ENCODE results near the gene PTPN21.

Gene PTPN21

DNA sequence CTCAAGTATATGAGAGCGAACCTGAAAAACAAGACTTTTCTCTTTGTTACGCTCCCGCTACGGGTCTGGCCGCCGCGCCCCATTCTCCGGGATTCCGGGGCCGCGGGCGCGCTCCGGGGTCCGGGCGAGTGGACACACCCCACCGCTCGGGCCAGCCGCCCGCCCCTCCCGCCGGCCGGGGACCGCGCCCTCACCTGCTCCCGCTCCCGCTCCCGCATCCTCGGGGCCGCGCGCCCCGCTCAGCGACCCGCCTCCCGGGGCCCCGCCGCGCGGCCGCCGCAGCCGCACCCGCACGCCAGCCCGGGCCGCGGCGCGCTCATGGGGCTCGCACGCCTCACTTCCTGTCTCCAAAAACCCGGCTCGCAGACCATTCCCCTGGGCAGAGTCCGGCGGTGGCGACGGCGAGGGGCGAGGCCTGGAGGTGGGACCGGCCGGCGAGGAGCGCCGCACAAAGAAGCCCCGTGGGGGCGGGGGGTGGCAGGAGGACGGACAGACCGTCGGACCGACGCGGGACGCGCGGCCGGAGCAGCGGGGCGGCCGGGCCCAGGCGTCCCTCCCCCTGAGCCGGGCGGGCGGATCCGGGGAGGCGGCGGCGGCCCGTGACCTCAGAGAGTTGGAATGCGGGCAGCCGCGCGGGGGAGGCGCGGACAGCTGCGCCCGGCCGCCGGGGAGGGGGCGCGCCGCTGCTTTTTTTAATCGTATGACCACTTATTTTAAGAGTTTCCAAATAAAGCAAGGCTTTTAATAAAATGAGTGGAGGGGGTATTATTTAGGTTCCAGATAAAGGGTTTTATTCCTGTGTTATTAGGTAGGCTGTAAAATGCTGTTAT, at the start of gene PTPN21:
Gene PTPN21, minus strand, starts transcription at position 551 of the 830 bp plus-strand sequence. CDS start 4,590 bp downstream, outside the sequence.
- peak; percentile 77 for DNase-seq

- DNase-seq: no peak
These were observed 49.4 kb upstream of the PTPN21 start for GRCh38 chr14:88604212-88604611.

GRCh38 chr14:88599761-88600439, 45.1 kb upstream of the PTPN21 start:
- no peak for DNase-seq

DNA sequence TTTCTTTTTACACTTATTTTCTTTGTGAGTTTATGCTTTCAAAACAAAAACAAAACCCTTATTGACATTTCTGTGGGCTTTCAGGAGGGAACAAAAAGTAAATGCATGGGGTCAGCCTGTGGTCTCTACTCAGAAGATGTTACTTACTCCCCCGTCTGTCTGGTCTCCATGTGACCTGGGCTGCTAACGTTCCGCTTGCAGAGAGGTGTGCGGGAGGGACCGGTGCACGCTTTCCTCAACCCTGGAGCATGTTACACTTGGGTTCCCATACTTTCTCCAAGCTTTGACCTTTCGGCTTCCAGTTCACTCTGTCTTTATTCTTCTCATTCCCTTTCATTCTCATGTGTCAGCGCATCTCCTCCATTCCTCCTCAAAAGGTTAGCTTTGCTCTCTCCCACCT, 44.5 kb upstream of the PTPN21 start:
- DNase-seq: no peak

GRCh38 chr14:88598097-88598675, 43.4 kb upstream of the PTPN21 start:
- no peak for DNase-seq

GRCh38 chr14:88597601-88598000, 42.8 kb upstream of the PTPN21 start:
- no peak for DNase-seq

- DNase-seq: no peak
These were observed 42.2 kb upstream of the PTPN21 start for GRCh38 chr14:88597038-88597437.

DNA sequence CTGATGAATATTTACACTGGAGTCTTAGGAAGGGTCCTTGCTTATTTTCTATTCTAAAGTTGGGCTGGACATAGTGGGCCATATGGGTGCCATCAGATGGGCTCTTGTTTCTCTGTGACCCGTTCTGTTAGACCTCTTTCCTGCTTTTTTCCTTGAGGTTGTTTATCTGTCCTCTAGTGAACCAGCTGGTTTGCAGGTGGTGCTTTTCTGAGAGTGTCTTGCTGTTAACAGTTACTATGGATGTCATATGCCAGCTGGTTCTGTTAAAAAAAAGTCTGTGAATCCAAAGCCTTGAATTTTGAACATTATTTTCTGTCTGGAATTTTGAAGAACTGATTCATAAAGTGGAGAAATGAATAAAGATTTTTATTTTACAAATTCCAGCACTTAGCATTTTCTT, 37.2 kb upstream of the PTPN21 start:
- no peak for DNase-seq

GRCh38 chr14:88590173-88590572, 35.4 kb upstream of the PTPN21 start:
- DNase-seq: no peak

- no peak for DNase-seq
These were observed 33.3 kb upstream of the PTPN21 start for GRCh38 chr14:88588081-88588480.

DNA sequence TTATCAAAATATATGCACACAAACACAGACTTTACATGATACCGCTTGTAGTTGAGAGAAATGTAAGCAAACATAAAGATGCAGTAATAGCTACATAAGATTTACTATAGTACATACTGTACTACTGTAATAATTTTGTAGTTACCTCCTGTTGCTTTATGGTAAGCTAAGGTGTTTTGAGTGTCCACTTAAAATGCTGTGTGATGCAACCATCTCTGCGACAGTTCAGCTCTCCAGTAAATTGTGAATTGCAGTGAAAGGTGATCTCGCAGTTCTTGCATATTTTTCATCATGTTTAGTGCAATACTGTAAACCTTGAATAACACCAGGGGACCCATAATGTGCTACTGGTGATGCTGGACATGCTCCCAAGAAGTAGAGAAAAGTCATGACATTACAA, 29.6 kb upstream of the PTPN21 start:
- no peak for DNase-seq

- no peak for DNase-seq
These were observed 21.4 kb upstream of the PTPN21 start for GRCh38 chr14:88576222-88576621.

GRCh38 chr14:88572117-88572516, 17.3 kb upstream of the PTPN21 start:
- no peak for DNase-seq

DNA sequence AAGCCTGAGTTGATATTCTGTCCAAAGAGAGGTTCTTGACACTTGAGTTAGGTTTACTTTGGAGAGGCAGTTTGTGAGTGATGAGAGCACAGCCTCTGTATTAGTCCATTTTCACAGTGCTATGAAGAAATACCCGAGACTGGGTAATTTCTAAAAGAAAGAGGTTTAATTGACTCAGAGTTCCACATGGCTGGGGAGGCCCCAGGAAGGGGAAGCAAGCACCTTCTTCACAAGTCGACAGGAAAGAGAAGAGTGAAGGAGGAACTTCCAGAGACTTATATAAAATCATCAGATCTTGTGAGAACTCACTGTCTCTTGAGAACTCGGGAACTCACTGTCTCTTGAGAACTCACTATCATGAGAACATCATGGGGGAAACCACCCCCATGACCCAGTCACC, 13.4 kb upstream of the PTPN21 start:
- no peak for DNase-seq

GRCh38 chr14:88565427-88565826, 10.6 kb upstream of the PTPN21 start:
- DNase-seq: no peak

GRCh38 chr14:88563845-88564244, 9.0 kb upstream of the PTPN21 start:
- DNase-seq: no peak

DNA sequence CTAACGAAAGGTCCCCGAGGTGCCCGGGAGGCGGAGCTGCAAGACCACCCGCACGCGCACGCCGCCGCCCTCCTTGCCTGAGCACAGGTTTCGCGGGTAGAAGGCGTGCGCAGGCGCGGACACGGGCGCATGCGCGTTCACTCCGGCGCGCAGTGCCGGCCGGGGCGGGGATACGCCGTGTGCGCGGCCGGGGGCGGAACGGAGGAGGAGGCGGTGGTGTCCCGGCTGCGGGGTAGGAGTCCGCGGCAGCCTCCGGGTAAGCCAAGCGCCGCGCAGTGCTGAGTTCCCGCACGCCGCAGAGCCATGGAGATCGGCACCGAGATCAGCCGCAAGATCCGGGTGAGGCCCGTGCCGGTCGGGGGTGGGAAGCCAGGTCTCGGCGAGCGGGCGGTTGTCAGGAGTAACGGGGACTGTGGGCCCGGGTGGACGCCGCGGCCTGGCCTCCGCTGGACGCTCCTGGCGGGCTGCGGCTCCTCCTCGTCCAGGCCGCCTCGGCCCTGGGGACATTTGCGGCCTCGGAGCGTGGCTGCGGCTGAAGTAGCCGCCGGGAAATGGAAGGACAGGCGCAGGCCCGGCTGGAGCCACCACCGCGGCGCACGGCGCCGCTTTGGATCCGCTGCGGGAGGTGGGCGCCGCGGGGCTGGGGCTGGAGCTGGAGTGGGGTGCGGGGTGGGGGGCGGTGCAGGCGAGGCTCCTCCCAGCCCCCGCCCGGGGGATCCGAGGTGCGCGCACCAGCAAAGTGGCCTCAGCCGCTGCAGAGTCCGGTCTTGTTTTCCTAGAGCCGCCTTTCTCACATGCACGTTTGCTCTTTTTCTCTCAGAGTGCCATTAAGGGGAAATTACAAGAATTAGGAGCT, 8.3 kb upstream of the PTPN21 start, which contains the start of gene ZC3H14:
Gene ZC3H14, plus strand, starts transcription at position 207 of the 856 bp plus-strand sequence. Its CDS starts 97 bp downstream, at position 304.
- peak; percentile 72 for DNase-seq

DNA sequence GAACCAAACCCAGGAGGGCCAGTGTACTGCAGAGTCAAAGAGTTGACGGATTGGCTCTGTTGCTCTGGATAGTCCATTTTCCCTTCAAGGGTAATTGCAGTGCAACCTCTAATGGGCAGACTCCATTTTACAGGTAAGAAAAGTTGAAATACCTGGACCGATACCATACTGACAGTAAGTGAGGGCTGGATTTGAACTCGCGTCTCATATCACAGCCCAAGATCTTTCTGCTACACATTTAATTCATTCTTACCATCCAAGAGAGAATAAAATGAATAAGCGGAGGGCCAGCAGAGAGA, 7.7 kb upstream of the PTPN21 start:
- DNase-seq: no peak

DNA sequence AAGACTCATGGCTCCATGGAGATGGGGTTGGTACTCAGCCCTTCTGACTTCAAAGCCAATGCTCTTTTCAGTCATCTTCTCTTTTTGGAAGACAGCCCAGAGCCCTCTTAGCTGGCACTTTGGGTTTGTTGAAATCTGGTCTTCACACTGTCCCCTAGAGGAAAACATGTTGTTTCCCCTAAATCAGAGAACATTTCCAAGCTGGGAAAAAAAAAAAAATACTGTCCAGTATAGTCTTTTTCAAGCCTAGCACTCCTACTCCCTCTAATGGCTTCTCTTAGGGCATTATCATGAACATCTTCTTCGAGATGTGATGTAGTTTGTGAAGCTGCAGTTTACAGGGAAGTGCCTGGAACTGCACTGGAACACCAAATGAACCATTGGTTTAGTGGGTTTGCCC, 5.0 kb upstream of the PTPN21 start:
- no peak for DNase-seq

DNA sequence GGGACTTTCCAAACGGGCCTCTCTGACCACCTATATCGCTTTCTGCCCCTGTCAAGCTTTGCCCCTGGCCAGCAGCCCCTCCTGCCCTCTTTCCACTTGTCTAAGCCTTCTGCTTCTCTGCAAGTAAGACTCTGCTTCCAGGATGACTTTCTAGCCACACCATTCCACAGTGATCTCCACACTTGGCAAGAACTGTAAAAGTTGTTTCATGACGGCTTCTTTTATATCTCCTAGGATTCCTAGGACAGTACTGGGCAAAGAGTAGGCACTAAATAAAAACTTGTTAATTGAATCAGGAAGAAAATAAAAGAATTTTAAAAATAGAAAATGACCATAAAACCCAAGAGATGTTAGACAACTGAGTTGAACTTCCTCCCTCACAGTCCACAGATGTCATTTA, 1.8 kb upstream of the PTPN21 start:
- DNase-seq: no peak

GRCh38 chr14:88553886-88554456, 836 bp downstream of the PTPN21 start:
- no peak for DNase-seq

- DNase-seq: no peak
These were observed 1.9 kb downstream of the PTPN21 start for GRCh38 chr14:88552876-88553275.

DNA sequence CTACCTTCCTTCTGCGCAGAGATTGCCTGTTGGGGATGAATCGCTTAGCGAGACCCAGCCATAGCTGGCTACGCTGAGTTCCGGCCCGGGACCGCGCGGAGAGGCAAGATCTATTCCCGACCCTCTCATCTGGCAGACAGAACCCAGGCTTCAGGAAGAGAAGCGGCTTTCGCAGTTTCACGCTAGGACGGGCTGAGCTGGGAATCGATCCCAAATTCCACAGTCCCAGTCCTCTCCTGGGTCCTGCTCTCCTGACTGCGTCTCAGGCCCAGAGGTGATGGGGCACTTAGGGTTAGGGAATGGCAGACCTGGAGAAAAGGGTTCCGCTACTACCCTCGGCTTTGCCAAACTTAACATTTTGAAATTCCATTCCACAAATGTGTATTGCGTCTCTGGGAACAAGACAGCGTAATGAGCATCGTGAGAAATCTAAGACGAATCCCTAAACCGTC, 2.8 kb downstream of the PTPN21 start:
- no peak for DNase-seq
